WTC11 (cell line): ENCODE data around the gene ITGAV.

ENCODE experiments used
- GRHL2 ChIP-seq: fragments of 250-450 bp; sonication (Bioruptor Pico); IDR thresholded peaks from 2 replicates; pipeline ENCODE4 v1.8.0; 2022; ENCODE audit warnings: mild to moderate bottlenecking, moderate library complexity; ENCODE audit not compliant: insufficient replicate concordance, severe bottlenecking
- GTF2I ChIP-seq: fragments of 250-450 bp; sonication (Bioruptor Pico); conservative IDR thresholded peaks from 2 replicates; pipeline ENCODE4 v1.4.0; 2021; ENCODE audit warnings: mild to moderate bottlenecking
- IRF2 ChIP-seq: sonication (generic); formaldehyde crosslinking; IDR thresholded peaks from 2 replicates; pipeline ENCODE4 v1.8.0; 2022; ENCODE audit warnings: low read depth, missing genetic modification reagents, borderline replicate concordance
- JUN ChIP-seq: sonication (generic); formaldehyde crosslinking; IDR thresholded peaks from 2 replicates; pipeline ENCODE4 v1.8.0; 2023; ENCODE audit warnings: mild to moderate bottlenecking, missing genetic modification reagents
- NFYB ChIP-seq: sonication (generic); formaldehyde crosslinking; conservative IDR thresholded peaks from 2 replicates; pipeline ENCODE4 v1.8.0; 2022; ENCODE audit warnings: low read depth, missing genetic modification reagents
- SMAD4 ChIP-seq: sonication (generic); formaldehyde crosslinking; IDR thresholded peaks from 2 replicates; pipeline ENCODE4 v1.8.0; 2022; ENCODE audit warnings: mild to moderate bottlenecking, missing genetic modification reagents
- TF ChIP-seq, protein P1 (sequence below): fragments of 200-600 bp; IDR thresholded peaks from 2 replicates; pipeline ENCODE4 v1.8.0; 2022; ENCODE audit warnings: antibody characterized with exemption
- TF ChIP-seq, protein P2 (sequence below): sonication (generic); formaldehyde crosslinking; IDR thresholded peaks from 2 replicates; pipeline ENCODE4 v1.8.1; 2023; ENCODE audit warnings: mild to moderate bottlenecking, missing genetic modification reagents, moderate library complexity
- TF ChIP-seq, protein P3 (sequence below): sonication (generic); formaldehyde crosslinking; IDR thresholded peaks from 2 replicates; pipeline ENCODE4 v1.8.1; 2022; ENCODE audit warnings: mild to moderate bottlenecking, moderate library complexity, missing genetic modification reagents
- TF ChIP-seq, protein P4 (sequence below): sonication (generic); formaldehyde crosslinking; IDR thresholded peaks from 2 replicates; pipeline ENCODE4 v1.8.1; 2023; ENCODE audit warnings: mild to moderate bottlenecking, missing genetic modification reagents, borderline replicate concordance

DNA sequence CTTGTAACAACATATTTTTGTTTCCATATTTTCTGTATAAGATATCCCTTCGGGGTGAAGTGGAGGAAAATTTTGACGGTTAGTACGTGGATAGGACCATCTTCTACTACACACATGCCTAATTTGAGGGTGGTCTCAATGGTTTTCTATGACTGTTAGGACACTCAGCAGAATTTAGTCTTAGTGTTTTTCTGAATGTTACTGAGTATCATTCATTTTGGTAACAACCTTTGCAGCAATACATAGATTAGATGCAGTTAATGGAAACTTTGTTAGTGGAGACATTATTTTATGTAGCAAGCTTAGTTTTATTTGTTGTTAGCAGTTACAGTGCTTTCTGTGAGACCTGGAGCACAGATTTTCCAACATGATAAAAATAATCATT is 1.6 kb downstream of the ITGAV start:
- TF ChIP-seq SMAD4 (no peak), GRHL2 (CRISPR knock-in tag) (no peak), JUN (no peak), NFYB (CRISPR knock-in tag) (no peak), IRF2 (CRISPR knock-in tag) (no peak), GTF2I (CRISPR knock-in tag) (no peak)
- TF ChIP-seq, protein P1, sequence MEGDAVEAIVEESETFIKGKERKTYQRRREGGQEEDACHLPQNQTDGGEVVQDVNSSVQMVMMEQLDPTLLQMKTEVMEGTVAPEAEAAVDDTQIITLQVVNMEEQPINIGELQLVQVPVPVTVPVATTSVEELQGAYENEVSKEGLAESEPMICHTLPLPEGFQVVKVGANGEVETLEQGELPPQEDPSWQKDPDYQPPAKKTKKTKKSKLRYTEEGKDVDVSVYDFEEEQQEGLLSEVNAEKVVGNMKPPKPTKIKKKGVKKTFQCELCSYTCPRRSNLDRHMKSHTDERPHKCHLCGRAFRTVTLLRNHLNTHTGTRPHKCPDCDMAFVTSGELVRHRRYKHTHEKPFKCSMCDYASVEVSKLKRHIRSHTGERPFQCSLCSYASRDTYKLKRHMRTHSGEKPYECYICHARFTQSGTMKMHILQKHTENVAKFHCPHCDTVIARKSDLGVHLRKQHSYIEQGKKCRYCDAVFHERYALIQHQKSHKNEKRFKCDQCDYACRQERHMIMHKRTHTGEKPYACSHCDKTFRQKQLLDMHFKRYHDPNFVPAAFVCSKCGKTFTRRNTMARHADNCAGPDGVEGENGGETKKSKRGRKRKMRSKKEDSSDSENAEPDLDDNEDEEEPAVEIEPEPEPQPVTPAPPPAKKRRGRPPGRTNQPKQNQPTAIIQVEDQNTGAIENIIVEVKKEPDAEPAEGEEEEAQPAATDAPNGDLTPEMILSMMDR = no peak
- TF ChIP-seq, protein P2, sequence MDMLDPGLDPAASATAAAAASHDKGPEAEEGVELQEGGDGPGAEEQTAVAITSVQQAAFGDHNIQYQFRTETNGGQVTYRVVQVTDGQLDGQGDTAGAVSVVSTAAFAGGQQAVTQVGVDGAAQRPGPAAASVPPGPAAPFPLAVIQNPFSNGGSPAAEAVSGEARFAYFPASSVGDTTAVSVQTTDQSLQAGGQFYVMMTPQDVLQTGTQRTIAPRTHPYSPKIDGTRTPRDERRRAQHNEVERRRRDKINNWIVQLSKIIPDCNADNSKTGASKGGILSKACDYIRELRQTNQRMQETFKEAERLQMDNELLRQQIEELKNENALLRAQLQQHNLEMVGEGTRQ (CRISPR knock-in tag) = no peak
- TF ChIP-seq, protein P3, sequence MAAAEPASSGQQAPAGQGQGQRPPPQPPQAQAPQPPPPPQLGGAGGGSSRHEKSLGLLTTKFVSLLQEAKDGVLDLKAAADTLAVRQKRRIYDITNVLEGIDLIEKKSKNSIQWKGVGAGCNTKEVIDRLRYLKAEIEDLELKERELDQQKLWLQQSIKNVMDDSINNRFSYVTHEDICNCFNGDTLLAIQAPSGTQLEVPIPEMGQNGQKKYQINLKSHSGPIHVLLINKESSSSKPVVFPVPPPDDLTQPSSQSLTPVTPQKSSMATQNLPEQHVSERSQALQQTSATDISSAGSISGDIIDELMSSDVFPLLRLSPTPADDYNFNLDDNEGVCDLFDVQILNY (CRISPR knock-in tag) = no peak
- TF ChIP-seq, protein P4, sequence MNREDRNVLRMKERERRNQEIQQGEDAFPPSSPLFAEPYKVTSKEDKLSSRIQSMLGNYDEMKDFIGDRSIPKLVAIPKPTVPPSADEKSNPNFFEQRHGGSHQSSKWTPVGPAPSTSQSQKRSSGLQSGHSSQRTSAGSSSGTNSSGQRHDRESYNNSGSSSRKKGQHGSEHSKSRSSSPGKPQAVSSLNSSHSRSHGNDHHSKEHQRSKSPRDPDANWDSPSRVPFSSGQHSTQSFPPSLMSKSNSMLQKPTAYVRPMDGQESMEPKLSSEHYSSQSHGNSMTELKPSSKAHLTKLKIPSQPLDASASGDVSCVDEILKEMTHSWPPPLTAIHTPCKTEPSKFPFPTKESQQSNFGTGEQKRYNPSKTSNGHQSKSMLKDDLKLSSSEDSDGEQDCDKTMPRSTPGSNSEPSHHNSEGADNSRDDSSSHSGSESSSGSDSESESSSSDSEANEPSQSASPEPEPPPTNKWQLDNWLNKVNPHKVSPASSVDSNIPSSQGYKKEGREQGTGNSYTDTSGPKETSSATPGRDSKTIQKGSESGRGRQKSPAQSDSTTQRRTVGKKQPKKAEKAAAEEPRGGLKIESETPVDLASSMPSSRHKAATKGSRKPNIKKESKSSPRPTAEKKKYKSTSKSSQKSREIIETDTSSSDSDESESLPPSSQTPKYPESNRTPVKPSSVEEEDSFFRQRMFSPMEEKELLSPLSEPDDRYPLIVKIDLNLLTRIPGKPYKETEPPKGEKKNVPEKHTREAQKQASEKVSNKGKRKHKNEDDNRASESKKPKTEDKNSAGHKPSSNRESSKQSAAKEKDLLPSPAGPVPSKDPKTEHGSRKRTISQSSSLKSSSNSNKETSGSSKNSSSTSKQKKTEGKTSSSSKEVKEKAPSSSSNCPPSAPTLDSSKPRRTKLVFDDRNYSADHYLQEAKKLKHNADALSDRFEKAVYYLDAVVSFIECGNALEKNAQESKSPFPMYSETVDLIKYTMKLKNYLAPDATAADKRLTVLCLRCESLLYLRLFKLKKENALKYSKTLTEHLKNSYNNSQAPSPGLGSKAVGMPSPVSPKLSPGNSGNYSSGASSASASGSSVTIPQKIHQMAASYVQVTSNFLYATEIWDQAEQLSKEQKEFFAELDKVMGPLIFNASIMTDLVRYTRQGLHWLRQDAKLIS (CRISPR knock-in tag) = no peak
